Measurements from ENCODE around the gene SLC35D1. TPM values are rescaled to one million over a fixed set of nuclear protein-coding genes. Genes with fewer than 3 reads are reported as not detected.

SLC35D1 gene
- total RNA-seq, 1 experiment from 2014 or later = 3.8 TPM

DNA sequence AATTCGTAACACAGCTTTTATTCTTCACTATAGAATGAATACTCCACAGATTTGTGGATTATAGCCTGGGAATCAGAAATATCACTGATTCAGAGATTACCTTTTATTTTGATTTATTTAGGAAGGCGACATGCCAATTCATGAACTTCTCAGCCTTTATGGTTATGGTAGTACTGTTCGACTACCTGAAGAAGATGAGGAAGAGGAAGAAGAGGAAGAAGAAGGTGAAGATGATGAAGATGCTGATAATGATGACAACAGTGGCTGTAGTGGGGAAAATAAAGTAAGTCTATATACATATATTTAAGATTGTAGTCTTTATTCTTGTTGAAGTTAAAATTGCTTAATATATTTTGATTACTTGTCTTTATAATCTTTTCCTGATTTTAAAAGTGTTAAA, 96.0 kb downstream of the SLC35D1 start:
- no peak for DNase-seq
- no peak overlapping the region for H3K23ac ChIP-seq (ENCODE audit: insufficient read length, low read depth, low read length)
- no CpG with 5 or more reads among the region's 3 CpGs for WGBS (ENCODE audit: extremely low coverage, insufficient read length, low lambda C conversion rate)
- H3K18ac ChIP-seq (ENCODE audit: insufficient read length, low read depth, low read length) = no peak overlapping the region
- H4K8ac ChIP-seq (replicated peaks; ENCODE audit: insufficient read length, low read depth, low read length) = no peak overlapping the region
- H3K4me1 Mint-ChIP-seq = peaks cover 2 to 8% of the 10 kb centered on the region in 2 experiments; a peak in 2 of 4 replicates
- TF ChIP-seq CTCF (conservative IDR thresholded peaks at IDR 0.05) = no peak
- no peaks in the 10 kb centered on the region for H3K4me1 ChIP-seq (ENCODE audit: insufficient read depth, low read length)
- no peak overlapping the region for H2AK5ac ChIP-seq (ENCODE audit: insufficient read length, low read length)
- no peak overlapping the region for H3K9ac ChIP-seq (ENCODE audit: extremely low read depth, insufficient read length, low read length)
- H4K5ac ChIP-seq (ENCODE audit: insufficient read length, low read depth, low read length) = no peak overlapping the region
- H2AFZ ChIP-seq (ENCODE audit: low read length) = no peak overlapping the region
- no peak overlapping the region for H2BK15ac ChIP-seq (ENCODE audit: low read depth, low read length)
- H3K56ac ChIP-seq (ENCODE audit: insufficient read length, low read depth, low read length) = no peak overlapping the region
- no peak overlapping the region for H2BK20ac ChIP-seq (ENCODE audit: low read depth, low read length, poor library complexity, severe bottlenecking)
- no peak overlapping the region for H3K14ac ChIP-seq (ENCODE audit: insufficient read depth, low read length)
- no peaks in the 10 kb centered on the region for H3K27me3 ChIP-seq (ENCODE audit: insufficient read depth, low read length)
- peaks cover 14 to 62% (median 55%) of the 10 kb centered on the region in 3 experiments; a peak in 6 of 7 replicates for H3K36me3 Mint-ChIP-seq (ENCODE audit: insufficient read depth in 1 of 3, low read depth in 3 of 3)
- no peaks in the 10 kb centered on the region for H3K79me2 ChIP-seq (ENCODE audit: insufficient read depth, low read length)
- H2BK12ac ChIP-seq (ENCODE audit: insufficient read length, low read depth, low read length) = no peak overlapping the region
- H2BK5ac ChIP-seq (ENCODE audit: insufficient read length, low read length) = no peak overlapping the region
- no peaks in the 10 kb centered on the region for H3K9me3 Mint-ChIP-seq
- no peaks in the 10 kb centered on the region for H4K20me1 ChIP-seq (ENCODE audit: control insufficient read depth, insufficient read depth, insufficient read length)
- H2BK120ac ChIP-seq (ENCODE audit: low read depth, low read length, poor library complexity, severe bottlenecking) = no peak overlapping the region
- no peaks in the 10 kb centered on the region for H3K79me1 ChIP-seq (ENCODE audit: insufficient read depth, low read depth, low read length, poor library complexity, severe bottlenecking)
- H3K4me2 ChIP-seq (ENCODE audit: insufficient read depth, insufficient read length, low read length) = no peak overlapping the region
- H3K4ac ChIP-seq (ENCODE audit: low read depth, low read length) = no peak overlapping the region
- H3K9me3 ChIP-seq (ENCODE audit: control insufficient read depth, low read depth, low read length) = no peaks in the 10 kb centered on the region
- no peak overlapping the region for H3T11ph ChIP-seq (ENCODE audit: low read length)
- no peak overlapping the region for H3K27ac ChIP-seq (ENCODE audit: insufficient read length, low read depth, low read length)
- H3K27me3 Mint-ChIP-seq (ENCODE audit: low read depth) = no peaks in the 10 kb centered on the region
- H3K23me2 ChIP-seq (ENCODE audit: insufficient read length, low read depth, low read length, poor library complexity, severe bottlenecking) = no peaks in the 10 kb centered on the region
- H3K27ac Mint-ChIP-seq = no peak overlapping the region
- no peak overlapping the region for H4K91ac ChIP-seq (ENCODE audit: insufficient read length, low read depth, low read length)
- H3K4me3 Mint-ChIP-seq = no peak overlapping the region
